RCC 7860 (cell line): ENCODE measurements around the gene SCAF8.
A peak's percentile ranks its signal among the peaks of the same experiment; 100 is the strongest.
"Not testable (repeated sequence)": the region's sequence is repeated elsewhere in the genome, so short reads cannot be mapped to it uniquely, and the experiment has no call there.

Source experiments
- DNase-seq: peaks from one replicate; pipeline ENCODE4 v3.0.0-alpha.2; 2015; ENCODE audit warnings: low spot score
- FAIRE-seq: peaks from 2 replicates; lab custom pipeline; 2012; peaks lifted over from hg19 to GRCh38; lab: Jason Lieb, UNC

Gene SCAF8

DNA sequence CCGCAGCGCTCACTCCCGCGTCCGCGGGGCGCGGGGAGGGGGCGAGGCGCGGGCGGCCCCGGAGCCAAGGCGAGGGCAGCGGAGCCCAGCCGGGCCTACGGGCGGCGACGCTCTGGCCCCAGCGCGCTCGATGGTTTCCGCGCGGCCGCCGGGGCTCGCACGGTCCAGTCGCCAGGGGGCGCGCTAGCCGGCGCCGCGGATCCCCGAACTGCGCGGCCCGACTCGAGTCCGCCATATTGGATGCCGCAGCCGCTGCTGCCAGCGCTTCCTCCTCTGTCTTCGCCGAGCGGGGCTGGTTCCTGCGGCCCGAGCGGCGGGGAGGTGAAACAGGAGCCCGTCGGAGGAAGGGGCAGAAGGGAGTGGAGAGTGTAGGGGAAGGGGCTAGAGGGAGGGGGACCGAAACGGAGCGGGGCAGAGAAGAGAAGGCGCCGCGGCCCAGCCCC, at the start of gene SCAF8:
Gene SCAF8, plus strand, starts transcription at position 234 of the 443 bp plus-strand sequence. CDS start 485 bp downstream, outside the sequence.
- no peak for FAIRE-seq
- DNase-seq: peak; percentile 58

GRCh38 chr6:154683756-154684523, 49.3 kb upstream of the SCAF8 start:
- no peak for DNase-seq
- no peak for FAIRE-seq

DNA sequence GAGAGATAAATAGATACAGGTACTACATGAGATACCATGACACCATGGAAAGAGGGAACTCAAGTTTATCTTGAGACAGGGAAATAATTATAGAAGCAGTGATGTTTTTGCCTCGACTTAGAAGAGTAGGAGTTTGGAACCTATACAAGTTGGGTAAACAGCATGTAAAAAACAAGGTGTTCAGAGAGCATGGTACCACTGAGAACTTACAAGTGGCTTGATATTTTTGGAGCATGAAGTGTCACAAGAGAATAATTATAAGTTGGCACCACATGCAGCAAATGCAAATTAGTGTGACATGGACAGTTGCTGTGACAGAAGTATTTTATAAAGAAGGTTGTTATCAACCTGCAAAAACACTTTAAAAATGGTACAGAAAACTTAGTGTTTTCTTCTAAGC, 47.1 kb upstream of the SCAF8 start:
- FAIRE-seq: no peak
- no peak for DNase-seq

DNA sequence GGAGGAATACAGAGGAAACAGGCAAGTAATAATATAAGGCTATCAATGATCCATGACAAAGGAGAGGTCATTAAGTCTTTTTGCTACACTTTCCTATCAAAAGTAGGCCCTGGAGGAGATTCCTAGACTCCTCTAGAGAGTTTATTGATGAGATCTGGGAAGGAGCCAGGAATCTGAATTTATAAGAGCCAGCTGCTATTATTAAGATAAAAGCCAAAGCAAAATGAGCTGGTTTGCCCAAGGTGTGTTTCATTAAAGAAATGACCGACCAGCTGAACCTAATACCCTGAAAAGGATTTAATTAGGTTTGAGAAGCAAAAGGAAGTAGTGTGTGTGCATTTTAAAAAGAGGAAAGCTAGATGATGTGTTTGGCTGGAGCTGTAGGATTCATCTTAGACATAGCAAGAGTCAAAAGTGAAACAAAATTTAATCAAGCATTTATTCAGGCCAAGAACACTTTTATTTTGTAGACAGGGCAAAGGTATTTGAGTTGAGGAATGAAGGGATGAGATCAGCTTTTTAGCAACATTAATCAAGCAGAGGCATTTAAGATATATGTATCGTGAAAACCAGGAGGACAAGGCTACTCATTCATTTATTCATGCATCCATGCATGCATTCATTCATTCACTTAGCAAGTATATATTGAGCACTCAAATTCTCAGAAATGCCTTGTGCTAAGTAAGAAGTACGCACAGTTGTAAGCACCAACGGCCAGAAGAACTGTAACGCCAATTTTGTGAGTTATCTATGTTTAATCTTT, 43.5 kb upstream of the SCAF8 start:
- FAIRE-seq: no peak
- no peak for DNase-seq

GRCh38 chr6:154690857-154691256, 42.4 kb upstream of the SCAF8 start:
- FAIRE-seq (no peak), DNase-seq (no peak)

DNA sequence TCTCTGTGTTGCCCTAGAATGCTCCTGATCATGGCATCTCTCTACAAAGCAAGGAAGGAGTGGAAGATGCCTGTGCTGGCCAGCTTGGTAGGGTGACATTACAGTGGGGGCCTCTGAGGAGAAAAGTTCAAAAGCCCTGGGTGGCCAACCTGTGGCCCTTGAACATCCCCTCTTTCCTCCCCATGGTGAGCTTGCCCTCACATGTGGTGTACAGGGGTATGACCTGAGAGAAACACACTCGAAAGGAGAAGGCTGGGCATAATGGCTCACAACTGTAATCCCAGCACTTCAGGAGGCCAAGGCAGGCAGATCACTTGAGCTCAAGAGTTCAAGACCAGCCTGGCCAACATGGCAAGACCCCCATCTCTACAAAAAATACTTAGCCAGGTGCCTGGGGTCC, 36.6 kb upstream of the SCAF8 start:
- no peak for DNase-seq
- FAIRE-seq: no peak

DNA sequence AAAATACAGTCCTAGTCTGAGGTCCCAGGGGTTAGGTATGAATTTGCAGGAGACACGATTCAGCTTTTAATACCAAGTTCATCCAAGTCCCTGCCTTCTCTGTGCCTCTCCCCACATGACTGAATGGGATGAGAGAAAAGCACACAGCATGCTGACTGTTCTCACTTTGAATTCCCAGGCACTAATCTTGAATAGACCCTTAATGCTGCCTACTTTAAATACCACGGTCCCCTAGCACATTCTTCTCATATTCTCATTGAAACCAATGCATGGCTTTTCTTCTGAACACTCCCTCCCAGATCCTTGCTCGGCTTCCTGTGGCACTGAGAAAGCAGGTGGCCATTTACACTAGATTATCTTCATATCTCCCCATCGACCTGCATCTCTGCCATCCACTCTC, 30.1 kb upstream of the SCAF8 start:
- FAIRE-seq: no peak

DNA sequence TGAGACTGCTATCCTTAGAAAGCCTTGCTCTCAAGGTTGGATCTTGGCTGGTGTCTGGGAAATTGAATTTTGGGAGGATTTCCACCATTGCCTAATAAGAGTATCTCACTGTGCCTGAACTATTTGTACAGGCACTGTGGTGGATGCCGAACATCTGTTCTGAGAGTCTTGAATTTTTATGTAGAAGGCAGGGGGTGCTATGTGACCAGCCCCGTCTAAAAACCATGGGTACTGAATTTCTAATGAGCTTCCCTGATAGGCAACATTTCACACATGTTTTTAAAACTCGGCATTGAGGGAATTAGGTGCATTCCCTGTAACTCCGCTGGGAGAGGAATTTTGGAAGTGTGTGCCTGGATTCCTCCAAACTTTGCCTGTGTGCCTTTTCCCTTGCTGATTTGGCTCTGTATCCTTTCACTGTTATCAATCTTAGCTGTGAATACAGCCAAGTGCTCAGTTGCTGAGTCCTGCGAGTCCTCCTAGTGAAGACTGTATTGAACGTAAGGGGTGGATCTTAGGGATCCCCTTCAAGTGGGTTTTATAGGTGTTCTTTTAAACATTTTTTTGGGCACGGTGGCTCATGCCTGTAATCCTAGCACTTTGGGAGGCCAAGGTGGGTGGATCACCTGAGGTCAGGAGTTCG, 27.6 kb upstream of the SCAF8 start:
- no peak for DNase-seq
- FAIRE-seq: no peak

More for the DNA sequence above, 30.1 kb upstream of the SCAF8 start:
- no peak for DNase-seq

DNA sequence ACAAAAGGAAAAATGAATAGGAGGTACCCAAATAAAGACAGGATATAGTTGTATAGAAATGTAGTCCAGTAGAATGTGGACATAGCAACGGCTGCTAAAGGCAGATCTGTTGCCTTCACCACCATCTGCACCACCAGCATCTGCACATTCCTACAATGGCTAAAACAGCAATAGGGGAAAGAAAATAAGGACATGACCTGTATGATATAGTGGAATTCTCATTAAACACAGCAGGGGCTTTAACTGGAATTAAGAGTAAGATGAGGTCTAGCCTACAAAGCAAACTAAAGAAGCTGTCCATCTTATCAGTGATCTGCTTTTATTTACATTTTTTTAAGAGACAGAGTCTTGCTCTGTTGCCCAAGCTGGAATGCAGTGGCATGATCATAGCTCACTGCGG, 26.8 kb upstream of the SCAF8 start:
- FAIRE-seq (no peak), DNase-seq (no peak)

- FAIRE-seq: no peak
- DNase-seq: no peak
These were observed 23.6 kb upstream of the SCAF8 start for GRCh38 chr6:154709621-154710020.

DNA sequence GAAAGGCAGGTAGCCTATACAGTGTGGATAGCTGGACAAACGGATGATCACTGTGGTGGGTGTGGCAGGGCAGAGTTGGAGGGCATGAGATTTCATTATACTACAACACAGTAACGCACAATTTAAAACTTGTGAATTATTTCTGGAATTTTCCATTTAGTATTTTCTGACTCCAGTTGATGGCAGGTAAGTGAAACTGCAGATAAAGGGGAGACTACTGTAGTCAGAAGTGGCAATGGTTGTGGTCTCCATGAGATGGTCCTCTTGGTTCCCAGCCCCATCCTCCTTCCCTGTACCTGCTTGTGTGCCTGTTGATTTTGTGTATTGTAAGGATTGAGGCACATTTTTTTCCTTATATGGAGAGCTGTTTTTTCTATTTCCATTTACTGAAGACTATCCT, 22.5 kb upstream of the SCAF8 start:
- FAIRE-seq (no peak), DNase-seq (no peak)

GRCh38 chr6:154715446-154715845, 17.8 kb upstream of the SCAF8 start:
- DNase-seq (no peak), FAIRE-seq (no peak)

DNA sequence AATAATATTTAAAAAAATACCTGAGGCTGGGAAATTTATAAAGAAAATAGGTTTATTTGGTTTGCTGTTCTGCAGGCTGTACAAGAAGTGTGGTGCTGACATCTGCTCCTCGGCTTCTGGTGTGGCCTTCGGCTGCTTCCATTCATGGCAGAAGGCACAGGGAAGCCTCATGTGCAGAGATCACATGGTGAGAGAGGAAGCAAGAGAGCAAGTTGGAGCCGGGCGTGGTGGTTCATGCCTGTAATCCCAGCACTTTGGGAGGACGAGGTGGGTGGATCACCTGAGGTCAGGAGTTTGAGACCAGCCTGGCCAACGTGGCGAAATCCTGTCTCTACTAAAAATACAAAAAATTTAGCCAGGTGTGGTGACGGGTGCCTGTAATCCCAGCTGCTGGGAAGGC, 16.9 kb upstream of the SCAF8 start:
- not testable (repeated sequence) for DNase-seq, FAIRE-seq

GRCh38 chr6:154719433-154719832, 13.8 kb upstream of the SCAF8 start:
- FAIRE-seq (no peak), DNase-seq (no peak)

- DNase-seq: no peak
- no peak for FAIRE-seq
These were observed 13.4 kb upstream of the SCAF8 start for GRCh38 chr6:154719854-154720253.

GRCh38 chr6:154721460-154721859, 11.8 kb upstream of the SCAF8 start:
- FAIRE-seq (peak; percentile 90), DNase-seq (peak; percentile 92)

DNA sequence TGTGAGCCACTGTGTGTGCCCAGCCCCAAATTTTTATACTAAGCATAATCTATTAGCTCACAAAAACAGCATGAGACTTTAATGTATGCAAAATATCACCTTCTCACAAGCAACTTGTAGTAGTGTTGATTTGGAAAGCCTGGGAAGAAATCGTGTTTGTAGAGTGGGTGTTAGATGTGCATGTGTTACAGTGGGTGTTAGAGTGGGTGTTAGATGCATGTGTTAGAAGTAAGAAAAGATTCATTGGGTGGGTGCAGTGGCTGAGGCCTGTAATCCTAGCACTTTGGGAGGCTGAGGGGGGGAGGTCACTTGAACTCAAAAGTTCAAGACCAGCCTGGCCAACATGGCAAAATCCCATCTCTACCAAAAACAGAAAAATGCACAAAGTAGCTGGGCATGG, 6.3 kb upstream of the SCAF8 start:
- DNase-seq (no peak), FAIRE-seq (no peak)

GRCh38 chr6:154731296-154732218, 1.7 kb upstream of the SCAF8 start:
- FAIRE-seq (no peak), DNase-seq (no peak)

DNA sequence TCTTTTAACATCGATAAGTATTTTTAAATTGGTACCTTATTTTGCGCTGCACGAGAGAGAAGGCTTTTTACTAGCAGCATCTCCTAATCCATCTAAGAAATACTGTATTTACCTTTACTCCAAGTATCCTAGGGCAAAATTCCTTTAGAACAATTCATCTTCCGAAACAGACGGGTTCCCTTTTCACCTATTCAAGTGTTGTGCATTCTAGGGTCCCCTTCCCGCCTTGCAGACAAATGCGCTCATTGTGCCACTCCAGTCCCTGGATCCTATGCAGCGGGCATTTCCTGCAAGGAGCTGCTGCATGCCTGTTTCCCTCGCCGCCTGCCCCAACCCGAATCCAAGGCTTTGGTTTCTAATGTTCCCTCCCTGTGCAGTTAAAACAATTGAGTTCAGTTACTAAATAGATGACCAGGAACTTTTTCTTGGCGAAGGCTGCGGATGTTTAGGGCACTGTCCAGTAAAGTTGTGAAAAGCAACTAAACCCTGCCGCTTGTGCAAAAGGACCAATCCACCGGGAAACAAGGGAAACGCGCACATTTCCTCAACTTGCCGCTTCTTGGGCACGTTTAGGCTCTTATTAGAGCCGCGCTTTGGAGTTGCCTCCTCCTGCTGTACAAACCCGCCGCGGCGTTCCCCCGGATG, 556 bp upstream of the SCAF8 start:
- DNase-seq (no peak), FAIRE-seq (no peak)
